Activated CD4-positive, alpha-beta T cell treated with anti-CD3 and anti-CD28 coated beads for 1 hour (primary cell): ENCODE measurements around the gene RARS2.

Experiments used
- DNase-seq: peaks from one replicate; pipeline ENCODE4 v3.0.0-alpha.2; 2020

Gene RARS2

DNA sequence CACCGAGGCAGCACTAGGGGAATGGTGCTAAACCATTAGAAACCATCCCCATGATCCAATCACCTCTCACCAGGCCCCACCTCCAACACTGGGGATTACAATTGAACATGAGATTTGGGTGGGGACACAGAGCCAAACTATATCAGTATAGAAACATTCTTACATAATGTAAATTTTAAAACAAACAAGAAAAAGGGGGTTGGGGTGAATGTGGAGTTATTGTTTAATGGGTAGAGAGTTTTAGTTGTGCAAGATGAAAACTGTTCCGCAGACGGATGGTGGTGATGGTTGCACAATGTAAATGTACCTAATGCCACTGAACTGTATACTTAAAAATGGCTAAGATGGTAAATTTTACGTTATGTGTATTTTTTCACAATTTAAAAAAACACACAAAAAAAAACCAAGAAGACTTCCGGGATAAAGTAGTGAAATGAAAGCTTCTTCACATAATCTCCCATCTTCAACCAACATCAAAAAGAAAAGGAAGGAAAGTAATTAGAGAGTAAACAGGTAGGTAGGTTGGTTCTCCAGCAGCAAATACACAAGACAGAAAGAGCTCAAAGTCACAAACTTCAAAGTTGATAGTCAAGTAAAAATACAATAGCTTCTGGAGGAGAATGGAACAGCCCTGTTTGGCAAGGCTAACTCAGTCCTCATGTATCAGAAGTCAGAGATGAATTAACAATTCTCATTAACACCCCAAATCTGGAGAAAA is 16.3 kb downstream of the RARS2 start:
- DNase-seq = no peak

DNA sequence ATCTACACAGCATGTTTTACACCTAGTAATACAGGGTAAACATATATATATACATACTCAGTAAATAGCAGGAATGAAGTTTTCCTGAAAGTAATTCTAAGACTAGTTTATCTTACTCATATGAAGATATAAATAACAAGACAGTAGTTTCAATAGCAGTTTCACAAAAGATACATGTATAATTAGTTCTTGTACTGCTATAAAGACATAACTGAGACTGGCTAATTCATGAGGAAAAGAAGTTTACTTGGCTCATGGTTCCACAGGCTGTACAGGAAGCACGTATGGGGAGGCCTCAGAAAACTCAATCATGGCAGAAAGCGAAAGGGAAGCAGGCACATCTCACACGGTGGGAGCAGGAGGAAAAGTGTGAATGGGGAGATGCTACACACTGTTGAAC is 16.9 kb downstream of the RARS2 start:
- no peak for DNase-seq

DNA sequence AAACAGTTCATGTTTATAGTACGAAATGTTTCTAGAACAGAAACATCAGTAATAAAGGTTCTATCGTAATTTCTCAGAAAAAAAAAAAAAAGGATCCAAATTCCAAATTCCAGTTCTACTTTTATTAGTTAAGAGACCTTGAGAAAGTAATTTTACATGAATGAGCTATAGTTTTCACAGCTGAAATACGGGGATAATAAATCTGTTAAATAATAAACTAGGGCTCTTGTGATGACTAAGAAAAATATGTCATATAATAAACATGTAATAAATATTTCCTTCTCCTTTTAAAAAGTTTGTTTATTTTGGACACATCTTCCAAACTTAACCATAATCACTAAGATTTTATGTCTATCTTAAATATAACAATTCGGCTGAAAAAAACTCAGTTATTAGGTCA is 17.8 kb downstream of the RARS2 start:
- DNase-seq = no peak

DNA sequence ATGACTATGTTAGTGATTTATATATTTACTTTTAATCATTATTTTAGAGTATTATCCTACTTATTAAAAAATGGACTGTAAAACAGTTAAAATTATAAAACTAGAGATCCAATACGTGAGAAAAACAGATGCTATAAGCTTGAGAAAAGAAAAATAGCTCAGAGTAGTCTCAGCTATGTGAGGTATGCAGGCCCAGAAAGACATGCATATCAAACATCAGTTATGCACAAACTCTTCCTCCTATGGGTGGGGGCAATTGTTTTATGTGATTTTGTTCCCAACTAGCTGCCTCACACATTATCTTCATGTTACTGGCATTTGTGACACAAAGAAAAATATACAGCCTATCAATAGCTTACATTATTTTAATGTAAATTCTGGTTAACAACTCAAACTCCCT is 28.8 kb downstream of the RARS2 start:
- no peak for DNase-seq

GRCh38 chr6:87558446-87558845 is 31.3 kb downstream of the RARS2 start:
- no peak for DNase-seq

GRCh38 chr6:87555506-87555905 is 34.3 kb downstream of the RARS2 start:
- DNase-seq = no peak

GRCh38 chr6:87553159-87553765 is 36.5 kb downstream of the RARS2 start:
- no peak for DNase-seq

- no peak for DNase-seq
Measured at GRCh38 chr6:87551799-87552198, 38.0 kb downstream of the RARS2 start.

DNA sequence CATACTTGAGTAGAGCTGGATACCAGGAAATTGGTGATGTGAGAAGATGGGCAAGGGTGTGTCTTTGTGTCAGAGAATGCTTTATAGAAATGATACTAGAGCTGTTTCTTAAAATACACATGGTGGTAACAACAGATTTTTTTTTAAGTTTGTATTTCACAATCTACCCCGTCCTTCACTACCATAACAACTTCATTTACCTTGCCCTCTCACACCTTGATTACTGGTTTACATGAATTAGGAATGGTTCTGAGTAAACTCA is 45.4 kb downstream of the RARS2 start:
- no peak for DNase-seq

GRCh38 chr6:87543696-87544473 is 45.9 kb downstream of the RARS2 start:
- no peak for DNase-seq

DNA sequence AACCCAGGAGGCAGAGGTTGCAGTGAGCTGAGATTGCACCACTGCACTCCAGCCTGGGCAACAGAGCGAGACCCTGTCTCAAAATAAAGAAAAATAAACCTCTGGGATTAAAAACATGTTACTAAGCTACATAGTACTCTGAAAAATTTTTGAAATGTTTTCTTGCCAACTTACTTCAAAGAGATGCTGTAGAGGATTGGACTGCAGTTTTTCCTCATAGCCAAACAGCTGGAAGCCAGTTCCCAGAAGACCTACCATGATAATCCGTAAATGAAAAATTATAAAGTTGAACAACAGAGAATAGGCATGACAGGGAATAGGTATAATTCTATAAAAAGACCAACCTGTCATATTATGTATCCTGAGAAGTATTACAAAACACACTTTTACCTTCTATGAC is 48.0 kb downstream of the RARS2 start:
- DNase-seq = no peak

GRCh38 chr6:87541041-87541440 is 48.7 kb downstream of the RARS2 start:
- no peak for DNase-seq

DNA sequence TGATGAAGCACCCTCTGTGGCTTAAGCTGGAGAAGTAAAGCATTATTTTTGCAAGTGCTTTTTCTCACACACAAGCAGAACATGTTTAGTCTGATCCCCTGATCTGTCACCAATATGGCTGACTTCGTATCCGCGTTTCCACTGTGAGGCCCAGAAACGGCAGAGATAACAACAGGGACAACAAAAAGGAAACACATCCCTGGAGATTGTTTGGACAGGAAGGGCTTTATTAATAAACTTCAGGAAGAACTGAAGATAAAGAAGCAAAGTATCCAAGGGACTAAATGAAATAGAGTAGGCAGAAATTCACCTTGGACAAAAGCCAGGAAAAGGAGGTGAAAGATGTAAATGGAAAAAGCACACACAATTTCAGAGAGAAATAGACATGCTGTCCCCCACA is 49.2 kb downstream of the RARS2 start:
- no peak for DNase-seq

GRCh38 chr6:87539554-87539953 is 50.2 kb downstream of the RARS2 start:
- DNase-seq = no peak

DNA sequence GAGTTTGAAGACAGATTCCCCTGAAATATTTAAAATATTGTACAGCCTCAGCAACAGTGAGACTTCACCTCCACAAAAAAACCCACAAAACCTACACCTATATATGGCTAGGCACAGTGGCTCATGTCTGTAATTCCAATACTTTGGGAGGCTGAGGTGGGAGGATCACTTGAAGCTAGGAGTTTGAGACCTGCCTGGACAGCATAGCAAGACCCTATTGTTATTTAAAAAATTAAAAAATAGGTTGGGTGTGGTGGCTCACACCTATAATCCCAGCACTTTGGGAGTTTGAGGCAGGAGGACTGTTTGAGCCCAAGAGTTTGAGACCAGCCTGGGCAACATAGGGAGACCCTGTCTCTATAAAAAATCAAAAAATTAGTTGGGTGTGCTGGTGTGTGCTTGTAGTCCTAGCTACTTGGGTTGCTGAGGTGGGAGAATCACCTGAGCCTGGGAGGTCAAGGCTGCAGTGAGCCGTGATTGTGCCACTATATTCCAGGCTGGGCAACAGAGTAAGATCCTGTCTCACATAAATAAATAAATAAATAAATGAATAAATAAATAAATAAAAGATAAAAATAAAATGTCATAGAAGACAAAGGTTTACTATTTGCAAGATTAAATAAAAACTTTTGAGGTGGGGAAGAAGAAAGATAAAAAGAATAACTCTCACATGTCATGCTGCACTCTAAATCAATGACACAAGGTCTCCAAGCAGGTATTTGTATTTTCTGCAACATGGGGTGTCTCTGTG is 51.1 kb downstream of the RARS2 start:
- DNase-seq = no peak

DNA sequence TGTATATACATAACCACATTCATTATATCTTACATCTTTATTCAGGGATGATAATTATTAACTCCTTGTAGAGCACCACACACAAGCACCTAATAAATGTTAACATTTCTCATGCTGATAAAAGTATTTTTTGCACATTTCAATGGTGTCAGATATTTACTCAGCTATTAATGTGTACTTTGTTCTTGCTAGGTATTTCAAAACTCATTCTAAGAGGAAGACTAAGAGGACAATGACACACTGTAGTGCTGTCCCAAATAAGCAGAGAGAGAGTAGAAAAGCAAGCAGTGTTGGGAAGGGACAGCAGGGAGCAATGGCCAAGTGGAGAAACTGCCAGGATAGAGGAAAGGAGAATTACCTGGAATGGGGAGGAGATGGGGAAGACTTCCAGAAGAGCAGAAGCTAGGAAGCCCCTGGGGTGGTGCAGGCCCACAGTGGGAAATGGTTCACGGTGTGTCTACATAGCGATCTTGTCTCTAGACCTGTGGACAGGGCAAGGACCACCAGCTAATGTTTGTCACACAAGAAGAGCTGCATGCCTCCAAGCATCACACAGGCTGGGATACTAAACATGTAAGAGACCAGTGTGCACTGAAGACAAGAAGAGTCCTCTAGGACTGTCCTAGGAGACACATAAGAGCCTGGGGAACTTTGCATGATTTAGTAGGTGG is 55.3 kb downstream of the RARS2 start:
- DNase-seq = no peak

- DNase-seq = no peak
Measured at GRCh38 chr6:87529221-87529620, 60.6 kb downstream of the RARS2 start.

GRCh38 chr6:87522686-87523085 is 67.1 kb downstream of the RARS2 start:
- DNase-seq = no peak

- no peak for DNase-seq
Measured at GRCh38 chr6:87518453-87518852, 71.3 kb downstream of the RARS2 start.

GRCh38 chr6:87514831-87515230 is 75.0 kb downstream of the RARS2 start:
- no peak for DNase-seq

GRCh38 chr6:87504441-87504840 is 85.3 kb downstream of the RARS2 start:
- DNase-seq = no peak

DNA sequence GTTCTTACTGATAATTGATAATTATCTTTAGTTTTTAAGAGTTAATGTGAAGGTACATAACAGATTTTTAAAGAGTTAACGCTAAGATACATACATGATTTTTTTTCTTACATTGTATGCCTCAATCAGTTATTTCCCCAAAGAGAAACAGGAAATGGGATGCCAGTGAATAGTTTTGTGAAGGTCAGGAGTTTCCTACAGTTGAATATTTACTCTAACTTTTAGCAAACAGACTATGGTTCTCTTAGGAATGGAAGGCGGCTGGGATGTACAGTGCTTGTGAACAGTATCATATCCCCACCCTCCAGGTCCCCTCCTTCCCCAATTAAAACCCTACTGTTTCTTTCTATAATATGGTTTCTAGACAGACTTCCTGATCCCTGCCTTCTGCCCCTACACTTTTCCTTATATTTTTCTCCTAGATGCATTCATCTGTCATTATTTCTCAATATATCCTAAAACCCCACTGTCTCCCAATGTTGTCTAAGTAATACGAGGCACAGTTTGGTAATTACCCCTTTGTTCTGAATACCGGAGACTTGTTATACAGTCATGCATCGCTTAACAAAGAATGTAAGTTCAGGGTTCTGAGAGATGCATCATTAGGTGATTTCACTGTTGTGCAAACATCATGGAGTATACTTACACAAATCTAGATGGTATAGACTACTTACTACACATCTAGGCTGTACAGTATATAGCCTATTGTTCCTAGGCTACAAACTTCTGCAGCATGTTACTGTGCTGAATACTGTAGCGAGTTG is 87.8 kb downstream of the RARS2 start:
- DNase-seq = no peak
